GM19099 (cell line): ENCODE data around the gene APCDD1L.

Experiments
- POLR2A ChIP-seq: IDR thresholded peaks from 3 replicates; pipeline ENCODE4 v1.6.1; 2011; ENCODE audit warnings: low read depth; ENCODE audit not compliant: insufficient read length; ENCODE audit errors: extremely low read depth

APCDD1L gene

GRCh38 chr20:58515233-58516212 lies at the start of gene APCDD1L:
APCDD1L (minus strand) TSS chr20:58515399; CDS start chr20:58514707, 692 bp downstream.
- no peak for TF ChIP-seq POLR2A

DNA sequence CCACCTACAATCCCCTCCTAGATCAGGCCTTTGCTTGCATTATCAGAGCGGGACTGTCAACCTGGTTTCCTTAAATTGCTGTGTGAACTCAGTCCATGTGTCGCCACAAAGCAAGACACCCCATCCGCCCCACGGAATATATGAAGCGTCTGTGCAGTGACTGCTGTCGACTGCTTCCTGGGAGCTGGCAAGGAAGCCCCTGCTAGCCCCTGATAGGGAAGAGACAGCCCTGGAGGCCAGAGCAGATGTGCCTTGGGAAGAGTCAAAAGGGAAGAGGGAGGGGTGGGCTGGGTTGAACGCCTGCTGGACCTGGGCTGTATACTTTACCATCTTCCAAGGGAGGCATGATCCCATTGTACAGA lies 44.1 kb upstream of the APCDD1L start:
- no peak for TF ChIP-seq POLR2A

DNA sequence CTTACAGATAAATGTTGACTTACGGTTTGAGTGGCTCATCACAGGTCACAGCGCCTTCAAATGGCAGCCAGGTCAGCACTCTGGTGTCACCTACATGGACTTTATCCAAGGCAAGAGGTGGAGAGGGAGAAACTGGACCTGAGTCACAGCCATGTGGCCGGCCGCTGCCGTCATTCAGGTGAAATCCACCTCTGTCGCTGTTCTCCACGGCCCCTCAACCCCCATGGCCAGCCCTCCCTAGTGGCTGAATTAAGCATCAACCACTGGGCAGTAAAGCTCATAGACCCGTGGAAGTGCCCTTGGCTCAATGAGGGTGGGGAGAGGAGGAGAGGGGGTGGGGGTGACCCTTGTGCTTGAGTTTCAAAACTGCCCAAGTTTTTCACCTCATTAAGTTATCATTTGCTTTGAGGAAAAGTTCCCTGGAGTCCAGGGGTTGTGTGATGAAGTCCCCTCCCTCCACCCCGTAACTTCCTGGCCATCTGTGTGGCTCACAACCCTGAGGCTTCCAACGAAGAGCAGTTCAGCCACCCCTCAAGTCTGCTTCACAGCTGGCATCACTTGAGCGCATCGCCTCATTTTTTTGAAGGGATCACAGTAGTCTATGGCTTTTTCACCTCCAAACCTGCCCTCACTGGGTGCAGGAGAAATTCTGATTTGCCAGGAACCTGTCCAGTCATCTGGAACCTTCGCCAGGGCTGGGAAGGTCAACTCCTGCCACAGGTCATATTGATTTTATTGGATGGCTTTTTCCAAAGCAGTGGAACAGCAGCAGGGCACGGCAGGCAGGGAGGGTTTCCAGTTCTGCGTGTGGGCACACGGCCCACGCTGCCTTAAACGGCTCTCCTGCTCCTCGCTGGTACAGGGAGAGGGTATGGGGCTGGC lies 43.5 kb upstream of the APCDD1L start:
- TF ChIP-seq POLR2A = no peak

DNA sequence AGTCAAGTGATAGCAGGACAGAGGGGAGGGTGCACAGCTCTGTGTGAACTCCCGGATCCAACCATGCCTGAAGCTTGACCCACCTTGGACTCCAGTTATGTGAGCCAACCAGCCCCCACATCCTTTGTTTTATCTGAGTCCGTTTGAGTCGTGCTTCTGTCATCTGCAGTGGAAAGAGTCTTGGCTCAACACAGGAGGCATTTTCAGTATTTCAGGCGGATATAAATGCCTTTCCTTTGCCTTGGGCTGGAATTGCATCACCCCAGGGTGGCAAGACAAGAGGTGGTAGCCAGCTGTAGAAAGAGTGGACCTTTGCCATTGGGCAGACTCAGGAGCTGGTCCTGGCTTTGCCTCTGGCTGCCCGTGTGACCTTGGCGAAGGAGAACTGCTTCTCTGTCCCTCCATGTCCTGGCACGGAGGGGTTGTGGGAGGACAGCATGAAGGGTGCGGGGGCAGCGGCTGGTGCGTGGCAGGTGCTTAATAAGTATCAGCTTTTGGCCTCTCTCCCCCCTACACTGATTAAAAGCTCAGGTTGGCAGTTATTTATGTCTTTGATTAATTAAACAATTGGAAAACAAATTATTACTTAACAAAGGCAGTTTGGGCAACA lies 42.6 kb upstream of the APCDD1L start:
- no peak for TF ChIP-seq POLR2A

DNA sequence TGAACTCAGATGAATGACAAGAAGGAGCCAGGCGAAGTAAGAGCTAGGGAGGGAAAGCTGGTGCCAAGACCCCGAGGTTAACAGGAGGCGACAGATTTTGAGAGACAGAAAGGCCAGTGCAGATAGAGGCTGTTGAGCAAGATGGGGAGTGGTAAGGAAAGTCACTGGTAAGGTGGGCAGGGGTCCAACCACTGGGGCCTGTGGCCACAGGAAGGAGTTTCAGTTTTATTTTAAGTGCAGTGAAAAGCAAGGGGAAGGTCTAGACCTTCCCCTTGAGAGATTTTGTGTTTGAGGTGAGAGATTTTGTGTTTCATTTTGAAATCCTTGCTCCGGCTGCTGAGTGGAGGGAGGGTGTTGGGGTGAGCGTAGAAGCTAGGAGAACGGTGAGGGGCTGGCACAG lies 41.8 kb upstream of the APCDD1L start:
- no peak for TF ChIP-seq POLR2A

GRCh38 chr20:58555078-58555765 lies 40.0 kb upstream of the APCDD1L start:
- TF ChIP-seq POLR2A = no peak

GRCh38 chr20:58554541-58554940 lies 39.3 kb upstream of the APCDD1L start:
- TF ChIP-seq POLR2A = no peak

- TF ChIP-seq POLR2A = no peak
Measured at GRCh38 chr20:58553841-58554240, 38.6 kb upstream of the APCDD1L start.

- no peak for TF ChIP-seq POLR2A
Measured at GRCh38 chr20:58553166-58553696, 38.0 kb upstream of the APCDD1L start.

GRCh38 chr20:58552366-58552934 lies 37.3 kb upstream of the APCDD1L start:
- no peak for TF ChIP-seq POLR2A

DNA sequence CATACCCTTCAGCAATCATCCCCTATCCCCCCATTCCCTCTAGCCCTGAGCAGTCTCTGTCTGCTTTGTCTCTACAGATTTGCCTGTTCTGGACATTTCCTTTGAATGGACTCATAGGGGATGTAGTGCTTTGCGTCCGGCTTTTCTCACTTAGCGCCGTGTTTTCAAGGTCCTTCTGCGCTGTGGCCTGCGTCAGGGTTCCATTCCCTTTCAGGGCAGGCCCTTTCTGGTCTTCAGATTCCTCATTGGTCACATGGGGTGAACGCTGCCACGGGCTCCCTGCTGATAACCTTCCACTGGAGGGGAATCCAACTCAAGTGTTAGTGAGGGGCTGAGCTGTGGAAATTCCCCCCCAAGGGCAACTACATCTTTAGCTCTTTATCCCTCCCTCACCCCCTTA lies 36.4 kb upstream of the APCDD1L start:
- no peak for TF ChIP-seq POLR2A

DNA sequence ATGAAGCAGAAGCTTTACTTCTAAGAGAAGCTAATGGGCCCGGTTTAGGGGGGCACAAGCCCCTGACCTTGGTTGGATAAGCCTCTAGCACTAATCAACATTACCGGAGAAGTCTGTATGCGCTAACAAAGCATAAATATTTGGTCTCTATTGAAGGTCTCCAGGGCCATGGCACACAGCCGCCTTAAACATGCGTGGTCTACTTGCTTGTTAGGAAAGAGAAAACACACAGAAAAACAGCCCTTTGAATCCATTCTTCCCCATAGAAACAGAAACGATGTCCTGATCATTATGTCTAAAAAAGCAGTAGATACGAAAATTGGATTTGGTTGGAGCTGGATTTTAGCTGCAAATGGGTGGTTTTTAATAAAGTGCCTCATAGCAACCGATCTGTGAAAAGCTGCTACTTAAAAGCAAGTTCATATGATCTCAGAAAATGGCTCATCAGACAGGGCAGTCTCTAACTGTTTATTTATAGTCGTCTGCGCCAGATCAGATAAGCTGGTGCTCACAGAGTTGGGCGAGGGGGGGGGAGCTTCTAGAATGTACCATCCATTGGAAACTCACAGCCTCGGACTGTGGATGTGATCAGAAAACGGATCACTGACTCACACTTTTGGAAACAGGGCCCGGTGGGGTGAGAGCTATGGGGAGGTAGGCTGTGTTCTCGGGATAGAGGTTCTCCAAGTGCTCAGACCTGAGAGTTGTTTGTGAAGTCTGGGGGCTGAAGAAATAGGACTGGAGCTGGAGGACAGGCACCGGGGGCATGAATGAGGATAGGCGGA lies 35.3 kb upstream of the APCDD1L start:
- no peak for TF ChIP-seq POLR2A
